ENCODE results near the gene ANKLE2.
"Not testable (repeated sequence)": the region's sequence is repeated elsewhere in the genome, so short reads cannot be mapped to it uniquely, and the experiment has no call there.

Gene ANKLE2

DNA sequence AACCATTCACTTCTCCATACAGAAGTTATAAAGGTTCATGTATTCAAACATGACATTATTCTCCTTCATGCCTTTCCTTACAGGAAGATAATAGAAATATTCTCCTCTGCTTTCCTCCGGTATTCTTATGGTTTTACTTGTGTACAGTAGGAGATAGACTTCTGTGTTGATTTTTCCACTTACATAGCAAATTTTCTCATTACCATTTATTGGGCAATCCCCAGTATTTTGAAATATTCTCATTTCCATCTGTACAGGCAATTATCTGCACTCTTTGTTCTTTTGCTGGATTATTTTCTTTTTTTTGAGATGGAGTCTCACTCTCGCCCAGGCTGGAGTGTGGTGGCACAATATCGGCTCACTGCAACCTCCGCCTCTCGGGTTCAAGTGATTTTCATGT is 63.3 kb downstream of the ANKLE2 start:
- Histone ChIP-seq H3K4me3 (ENCODE audit: low read depth in 1 of 2, low read length in 2 of 2) (no peak overlapping the region), H3K4me1 (ENCODE audit: insufficient read depth, low read length) (no peaks in the 10 kb centered on the region), H3K27ac (ENCODE audit: low read depth, low read length) (no peak overlapping the region), H3K36me3 (ENCODE audit: insufficient read depth, low read length) (no peaks in the 10 kb centered on the region), H3K9ac (ENCODE audit: low read length) (no peak overlapping the region), H3K27me3 (ENCODE audit: control insufficient read depth in 1 of 2, insufficient read depth in 2 of 2, low read length in 2 of 2) (no peaks in the 10 kb centered on the region), H3K9me3 (ENCODE audit: low read length) (no peaks in the 10 kb centered on the region)

DNA sequence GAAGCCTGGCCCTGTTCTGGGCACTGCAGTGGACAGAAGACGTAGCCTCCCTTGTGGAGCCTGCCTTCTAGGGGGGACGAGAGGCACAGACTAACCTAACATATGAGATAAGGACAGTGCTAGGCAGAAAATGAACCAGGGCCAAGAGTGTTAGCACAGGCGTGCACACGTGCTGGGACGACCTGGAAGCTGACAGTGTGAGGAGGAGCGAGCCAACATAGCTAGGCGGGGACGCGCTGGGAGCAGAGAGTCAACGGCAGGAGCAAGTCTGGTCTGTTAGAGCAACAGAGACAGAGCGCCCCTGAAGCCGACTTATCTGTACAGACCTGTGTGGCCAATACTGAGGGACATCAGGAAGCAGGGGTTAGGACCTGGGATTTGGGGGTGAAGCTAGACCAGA is 66.2 kb downstream of the ANKLE2 start:
- H3K36me3 ChIP-seq (ENCODE audit: insufficient read depth, low read length) = no peaks in the 10 kb centered on the region
- no peak overlapping the region for H3K27ac ChIP-seq (ENCODE audit: low read depth, low read length)
- H3K4me3 ChIP-seq (ENCODE audit: low read depth in 1 of 2, low read length in 2 of 2) = no peak overlapping the region
- no peaks in the 10 kb centered on the region for H3K9me3 ChIP-seq (ENCODE audit: low read length)
- no peak overlapping the region for H3K9ac ChIP-seq (ENCODE audit: low read length)
- H3K4me1 ChIP-seq (ENCODE audit: insufficient read depth, low read length) = no peaks in the 10 kb centered on the region
- no peaks in the 10 kb centered on the region for H3K27me3 ChIP-seq (ENCODE audit: control insufficient read depth in 1 of 2, insufficient read depth in 2 of 2, low read length in 2 of 2)

DNA sequence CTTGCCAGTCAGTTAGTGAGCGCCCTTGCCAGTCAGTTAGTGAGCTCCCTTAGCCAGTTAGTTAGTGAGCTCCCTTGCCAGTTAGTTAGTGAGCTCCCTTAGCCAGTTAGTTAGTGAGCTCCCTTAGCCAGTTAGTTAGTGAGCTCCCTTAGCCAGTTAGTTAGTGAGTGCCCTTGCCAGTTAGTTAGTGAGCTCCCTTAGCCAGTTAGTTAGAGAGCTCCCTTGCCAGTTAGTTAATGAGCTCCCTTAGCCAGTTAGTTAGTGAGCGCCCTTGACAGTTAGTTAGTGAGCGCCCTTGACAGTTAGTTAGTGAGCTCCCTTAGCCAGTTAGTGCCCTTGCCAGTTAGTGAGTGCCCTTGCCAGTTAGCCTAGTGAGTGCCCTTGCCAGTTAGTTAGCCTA is 66.7 kb downstream of the ANKLE2 start:
- not testable (repeated sequence) for H3K36me3 ChIP-seq (ENCODE audit: insufficient read depth, low read length); H3K4me1 ChIP-seq (ENCODE audit: insufficient read depth, low read length); H3K27me3 ChIP-seq (ENCODE audit: control insufficient read depth in 1 of 2, insufficient read depth in 2 of 2, low read length in 2 of 2); H3K9ac ChIP-seq (ENCODE audit: low read length); H3K9me3 ChIP-seq (ENCODE audit: low read length); H3K27ac ChIP-seq (ENCODE audit: low read depth, low read length); H3K4me3 ChIP-seq (ENCODE audit: low read depth in 1 of 2, low read length in 2 of 2)

DNA sequence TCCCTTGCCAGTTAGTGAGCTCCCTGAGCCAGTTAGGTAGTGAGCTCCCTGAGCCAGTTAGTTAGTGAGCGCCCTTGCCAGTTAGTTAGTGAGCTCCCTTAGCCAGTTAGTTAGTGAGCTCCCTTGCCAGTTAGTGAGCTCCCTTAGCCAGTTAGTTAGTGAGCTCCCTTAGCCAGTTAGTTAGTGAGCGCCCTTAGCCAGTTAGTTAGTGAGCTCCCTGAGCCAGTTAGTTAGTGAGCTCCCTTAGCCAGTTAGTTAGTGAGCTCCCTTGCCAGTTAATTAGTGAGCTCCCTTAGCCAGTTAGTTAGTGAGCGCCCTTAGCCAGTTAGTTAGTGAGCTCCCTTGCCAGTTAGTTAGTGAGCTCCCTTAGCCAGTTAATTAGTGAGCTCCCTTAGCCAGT is 69.6 kb downstream of the ANKLE2 start:
- not testable (repeated sequence) for H3K27ac ChIP-seq (ENCODE audit: low read depth, low read length); H3K4me1 ChIP-seq (ENCODE audit: insufficient read depth, low read length); H3K9me3 ChIP-seq (ENCODE audit: low read length); H3K36me3 ChIP-seq (ENCODE audit: insufficient read depth, low read length); H3K27me3 ChIP-seq (ENCODE audit: control insufficient read depth in 1 of 2, insufficient read depth in 2 of 2, low read length in 2 of 2); H3K9ac ChIP-seq (ENCODE audit: low read length); H3K4me3 ChIP-seq (ENCODE audit: low read depth in 1 of 2, low read length in 2 of 2)

DNA sequence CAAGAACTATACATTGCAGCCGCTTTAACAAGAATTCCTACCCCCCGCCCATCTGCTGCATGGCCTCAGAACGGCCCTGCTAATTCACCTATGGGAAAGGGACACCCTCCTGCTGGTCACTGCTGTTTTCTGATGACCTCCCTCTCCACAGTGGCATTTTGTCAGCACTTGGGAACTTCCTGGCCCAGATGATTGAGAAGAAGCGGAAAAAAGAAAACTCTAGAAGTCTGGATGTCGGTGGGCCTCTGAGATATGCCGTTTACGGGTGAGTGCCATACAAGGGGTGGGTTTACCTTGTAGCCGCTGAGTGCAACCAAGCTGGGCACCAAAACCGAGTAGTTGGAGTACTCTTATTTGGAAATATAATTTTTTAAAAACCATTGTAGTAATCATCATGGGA is 71.5 kb downstream of the ANKLE2 start:
- H3K36me3 ChIP-seq (ENCODE audit: insufficient read depth, low read length) = no peaks in the 10 kb centered on the region
- no peaks in the 10 kb centered on the region for H3K9me3 ChIP-seq (ENCODE audit: low read length)
- H3K9ac ChIP-seq (ENCODE audit: low read length) = no peak overlapping the region
- no peak overlapping the region for H3K27ac ChIP-seq (ENCODE audit: low read depth, low read length)
- H3K4me1 ChIP-seq (ENCODE audit: insufficient read depth, low read length) = no peaks in the 10 kb centered on the region
- no peak overlapping the region for H3K4me3 ChIP-seq (ENCODE audit: low read depth in 1 of 2, low read length in 2 of 2)
- H3K27me3 ChIP-seq (ENCODE audit: control insufficient read depth in 1 of 2, insufficient read depth in 2 of 2, low read length in 2 of 2) = no peaks in the 10 kb centered on the region

DNA sequence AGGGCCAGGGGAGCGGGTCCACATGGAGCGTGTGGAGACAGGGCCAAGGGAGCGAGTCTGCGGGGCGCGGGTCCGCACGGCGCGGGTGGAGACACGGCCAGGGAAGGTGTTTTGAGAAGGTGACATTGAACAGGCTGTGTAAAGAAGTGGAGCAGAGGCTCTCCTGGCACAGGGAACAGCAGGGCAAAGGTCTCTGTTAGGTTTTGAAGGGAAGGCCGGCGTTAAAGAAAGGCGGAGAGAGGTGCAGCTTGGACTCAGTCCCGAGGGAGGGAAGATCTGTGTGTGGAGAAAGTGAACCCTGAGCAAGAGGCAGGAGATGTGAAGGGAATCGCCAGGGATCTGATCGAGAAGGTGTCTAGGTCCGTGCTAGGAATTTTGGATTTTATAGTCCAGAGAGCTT is 72.4 kb downstream of the ANKLE2 start:
- no peaks in the 10 kb centered on the region for H3K4me1 ChIP-seq (ENCODE audit: insufficient read depth, low read length)
- H3K9ac ChIP-seq (ENCODE audit: low read length) = no peak overlapping the region
- no peaks in the 10 kb centered on the region for H3K36me3 ChIP-seq (ENCODE audit: insufficient read depth, low read length)
- no peak overlapping the region for H3K27ac ChIP-seq (ENCODE audit: low read depth, low read length)
- no peak overlapping the region for H3K4me3 ChIP-seq (ENCODE audit: low read depth in 1 of 2, low read length in 2 of 2)
- H3K27me3 ChIP-seq (ENCODE audit: control insufficient read depth in 1 of 2, insufficient read depth in 2 of 2, low read length in 2 of 2) = no peaks in the 10 kb centered on the region
- H3K9me3 ChIP-seq (ENCODE audit: low read length) = no peaks in the 10 kb centered on the region

DNA sequence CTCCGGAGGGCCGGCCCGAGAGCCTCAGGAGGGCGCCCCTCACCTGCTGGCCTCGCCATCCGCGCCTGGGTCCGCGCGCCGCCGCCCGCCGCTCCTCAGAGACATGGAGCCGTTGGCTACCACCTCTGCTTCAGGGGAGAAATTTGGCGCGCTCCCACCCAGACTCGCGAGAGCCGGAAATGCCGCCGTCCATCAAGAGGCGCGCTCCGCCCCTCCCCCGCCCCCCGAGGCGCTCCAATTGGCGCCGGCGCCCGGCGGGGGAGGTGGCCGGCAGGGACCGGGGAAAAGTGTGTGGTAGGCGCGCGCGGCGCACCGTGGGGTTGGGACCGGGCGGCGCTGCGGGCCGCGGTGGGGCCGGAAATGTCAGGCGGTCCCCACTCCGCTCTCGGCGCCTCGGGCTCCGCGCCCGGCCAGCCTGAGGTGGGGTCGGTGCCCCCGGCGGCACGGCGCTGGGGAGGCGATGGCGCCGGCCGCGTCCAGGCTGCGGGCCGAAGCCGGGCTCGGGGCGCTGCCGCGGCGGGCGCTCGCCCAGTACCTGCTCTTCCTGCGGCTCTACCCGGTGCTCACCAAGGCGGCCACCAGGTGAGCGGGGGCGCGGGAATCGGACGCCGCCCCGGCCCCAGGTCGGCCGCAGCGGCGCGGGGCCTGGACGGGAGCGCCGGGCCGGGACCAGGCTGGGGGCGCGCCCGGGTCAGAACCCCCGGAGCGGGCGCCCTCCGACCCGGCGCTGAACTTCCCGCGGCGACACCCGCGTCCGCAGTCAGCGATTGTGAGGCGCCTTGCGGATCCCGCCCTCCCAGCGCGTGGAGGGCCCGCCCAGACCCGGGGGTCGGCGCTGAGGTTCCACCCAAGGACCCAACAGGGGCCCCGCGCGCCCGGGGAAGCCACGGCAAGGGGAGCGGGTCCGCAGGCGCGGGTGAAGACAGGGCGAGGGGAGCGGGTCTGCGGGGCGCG is 74.1 kb downstream of the ANKLE2 start, which contains the start of the genes POLE and PXMP2:
Gene POLE (minus strand): TSS at position 132 of the 954 bp plus-strand sequence. CDS start 27 bp downstream, at position 105.
Gene PXMP2 (plus strand): TSS at position 377 of the 954 bp plus-strand sequence. CDS start 84 bp downstream, at position 461.
- no peak within 1 kb of the TSS for H3K27ac ChIP-seq (ENCODE audit: low read depth, low read length)
- H3K9me3 ChIP-seq (ENCODE audit: low read length) = no peaks in the 10 kb centered on the region
- peak within 1 kb of the TSS; percentile 32 to 71 for H3K4me3 ChIP-seq (ENCODE audit: low read depth in 1 of 2, low read length in 2 of 2)
- no peak within 1 kb of the TSS for H3K9ac ChIP-seq (ENCODE audit: low read length)
- no peaks in the 10 kb centered on the region for H3K4me1 ChIP-seq (ENCODE audit: insufficient read depth, low read length)
- no peaks in the 10 kb centered on the region for H3K36me3 ChIP-seq (ENCODE audit: insufficient read depth, low read length)
- H3K27me3 ChIP-seq (ENCODE audit: control insufficient read depth in 1 of 2, insufficient read depth in 2 of 2, low read length in 2 of 2) = no peaks in the 10 kb centered on the region

DNA sequence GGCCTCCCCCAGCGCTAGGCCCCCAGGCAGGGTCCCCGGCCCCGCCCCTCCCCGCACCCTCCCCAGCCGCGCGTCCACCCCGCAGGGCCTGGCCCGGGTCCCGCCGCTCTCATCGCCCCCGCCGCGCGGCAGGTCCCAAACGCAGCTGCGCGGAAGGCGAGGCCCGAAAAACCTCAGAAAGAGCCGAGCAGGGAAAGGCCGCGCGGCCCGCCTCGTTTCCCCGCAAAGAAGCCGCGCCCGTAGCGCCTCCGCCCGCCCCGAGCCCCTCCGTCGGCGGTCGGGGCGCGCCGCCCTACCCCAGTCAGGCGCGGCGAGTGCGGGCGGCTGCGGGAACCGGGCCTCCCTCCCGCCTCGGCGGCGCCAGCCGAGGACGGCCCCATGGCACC is 74.8 kb downstream of the ANKLE2 start:
- Histone ChIP-seq H3K27ac (ENCODE audit: low read depth, low read length) (no peak overlapping the region), H3K27me3 (ENCODE audit: control insufficient read depth in 1 of 2, insufficient read depth in 2 of 2, low read length in 2 of 2) (no peaks in the 10 kb centered on the region), H3K9ac (ENCODE audit: low read length) (no peak overlapping the region), H3K36me3 (ENCODE audit: insufficient read depth, low read length) (no peaks in the 10 kb centered on the region), H3K4me3 (ENCODE audit: low read depth in 1 of 2, low read length in 2 of 2) (peak overlapping the region; percentile 32 to 71), H3K9me3 (ENCODE audit: low read length) (no peaks in the 10 kb centered on the region), H3K4me1 (ENCODE audit: insufficient read depth, low read length) (no peaks in the 10 kb centered on the region)

DNA sequence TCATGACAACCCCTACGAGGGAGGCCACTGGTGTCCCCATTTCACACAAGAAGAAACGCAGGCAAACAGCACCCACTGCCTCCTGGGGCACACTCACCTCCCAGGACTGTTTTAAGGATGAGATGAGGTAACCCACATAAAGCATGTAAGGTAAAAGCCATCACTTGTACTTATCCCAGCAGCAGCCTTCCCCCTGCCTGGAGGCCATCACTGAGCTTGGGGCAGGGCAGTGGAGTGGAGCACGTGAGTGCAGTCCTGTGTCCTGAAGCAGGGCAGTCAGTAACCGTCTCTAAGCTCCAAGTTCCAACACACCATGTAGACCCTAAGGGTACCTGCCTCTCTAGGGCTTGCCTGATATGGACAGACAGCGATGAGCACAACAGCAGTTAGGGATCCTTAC is 76.2 kb downstream of the ANKLE2 start:
- H3K27ac ChIP-seq (ENCODE audit: low read depth, low read length) = no peak overlapping the region
- H3K27me3 ChIP-seq (ENCODE audit: control insufficient read depth in 1 of 2, insufficient read depth in 2 of 2, low read length in 2 of 2) = no peaks in the 10 kb centered on the region
- no peaks in the 10 kb centered on the region for H3K9me3 ChIP-seq (ENCODE audit: low read length)
- no peak overlapping the region for H3K9ac ChIP-seq (ENCODE audit: low read length)
- no peaks in the 10 kb centered on the region for H3K36me3 ChIP-seq (ENCODE audit: insufficient read depth, low read length)
- no peak overlapping the region for H3K4me3 ChIP-seq (ENCODE audit: low read depth in 1 of 2, low read length in 2 of 2)
- H3K4me1 ChIP-seq (ENCODE audit: insufficient read depth, low read length) = no peaks in the 10 kb centered on the region

DNA sequence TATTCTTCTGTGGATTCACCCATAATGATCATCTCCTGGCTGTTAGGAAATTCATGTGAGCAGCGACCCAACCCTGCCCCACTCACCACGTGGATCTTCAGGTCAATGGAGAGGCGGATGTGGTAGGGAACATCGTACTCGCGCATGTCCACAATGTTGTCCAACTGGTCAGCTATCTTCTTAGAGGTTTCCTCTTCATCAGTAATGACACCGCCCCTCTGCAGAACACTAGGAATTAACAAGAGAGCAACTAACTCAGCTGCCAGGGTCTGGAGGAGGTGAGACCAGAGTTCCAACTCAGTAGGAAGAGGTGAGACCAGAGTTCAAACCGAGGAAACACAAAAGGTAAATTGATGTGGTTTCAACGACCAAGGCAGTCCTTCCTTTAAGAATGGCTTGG is 84.1 kb downstream of the ANKLE2 start:
- Histone ChIP-seq H3K4me3 (ENCODE audit: low read depth in 1 of 2, low read length in 2 of 2) (no peak overlapping the region), H3K9ac (ENCODE audit: low read length) (no peak overlapping the region), H3K9me3 (ENCODE audit: low read length) (no peaks in the 10 kb centered on the region), H3K27ac (ENCODE audit: low read depth, low read length) (no peak overlapping the region), H3K4me1 (ENCODE audit: insufficient read depth, low read length) (no peaks in the 10 kb centered on the region), H3K27me3 (ENCODE audit: control insufficient read depth in 1 of 2, insufficient read depth in 2 of 2, low read length in 2 of 2) (no peaks in the 10 kb centered on the region), H3K36me3 (ENCODE audit: insufficient read depth, low read length) (peaks cover 41% of the 10 kb centered on the region)

DNA sequence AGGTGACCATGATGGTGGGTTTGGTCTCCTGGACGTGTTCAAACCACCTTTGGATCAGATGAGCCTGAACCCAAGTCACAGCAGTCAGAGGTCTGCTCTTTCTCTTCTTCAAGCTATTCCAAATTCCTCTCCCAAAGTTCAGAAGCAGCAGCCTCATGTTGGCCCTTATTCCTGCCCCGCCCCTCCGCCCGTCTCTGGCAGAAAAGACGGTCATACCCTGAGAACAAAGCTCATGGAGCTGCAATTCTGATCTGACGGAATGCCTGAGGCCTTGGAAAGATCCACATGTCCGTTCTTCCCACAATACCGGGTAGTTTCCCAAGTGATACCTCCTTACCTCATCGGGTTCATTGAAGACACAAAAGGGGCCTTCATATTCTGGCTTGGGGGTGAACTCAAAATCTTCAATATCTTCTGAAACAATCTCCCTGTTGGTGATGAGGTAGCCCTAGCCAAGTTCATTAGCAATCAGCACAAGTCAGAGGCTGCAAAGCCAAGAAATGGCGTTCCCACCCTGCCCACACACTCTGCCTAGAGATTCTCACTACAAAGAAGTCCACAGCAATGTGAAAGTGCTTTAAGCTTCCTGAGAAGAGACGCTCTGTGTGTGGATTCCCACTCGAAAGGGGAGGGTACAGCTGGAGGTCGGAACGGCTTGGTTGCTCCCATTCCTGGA is 85.7 kb downstream of the ANKLE2 start:
- H3K27ac ChIP-seq (ENCODE audit: low read depth, low read length) = no peak overlapping the region
- H3K4me1 ChIP-seq (ENCODE audit: insufficient read depth, low read length) = no peaks in the 10 kb centered on the region
- no peaks in the 10 kb centered on the region for H3K27me3 ChIP-seq (ENCODE audit: control insufficient read depth in 1 of 2, insufficient read depth in 2 of 2, low read length in 2 of 2)
- no peak overlapping the region for H3K4me3 ChIP-seq (ENCODE audit: low read depth in 1 of 2, low read length in 2 of 2)
- peaks cover 44% of the 10 kb centered on the region for H3K36me3 ChIP-seq (ENCODE audit: insufficient read depth, low read length)
- H3K9me3 ChIP-seq (ENCODE audit: low read length) = no peaks in the 10 kb centered on the region
- H3K9ac ChIP-seq (ENCODE audit: low read length) = no peak overlapping the region
